K562 (cell line): Measurements from ENCODE around the gene IGSF21. TPM values are rescaled to one million over a fixed set of nuclear protein-coding genes. Genes with fewer than 3 reads are reported as not detected.

Source experiments
- ERF ChIP-seq: fragments of 450-650 bp; formaldehyde crosslinking; IDR thresholded peaks from 2 replicates; pipeline ENCODE4 v1.4.0; 2020; ENCODE audit warnings: mild to moderate bottlenecking, mixed read lengths
- ETV1 ChIP-seq: fragments of 450-650 bp; conservative IDR thresholded peaks from 2 replicates; pipeline ENCODE4 v1.6.1; 2016; ENCODE audit warnings: missing genetic modification characterization, control low read depth, low read depth, missing compliant biosample characterization
- EZH2 ChIP-seq: IDR thresholded peaks from 2 replicates; pipeline ENCODE4 v1.6.1; 2012; ENCODE audit warnings: low read depth, mild to moderate bottlenecking, inconsistent platforms, low read length, borderline replicate concordance
- FOXM1 ChIP-seq, 2 experiments: fragments of 450-650 bp in 1 of 2; sonication (generic) in 1 of 2; formaldehyde crosslinking in 1 of 2; IDR thresholded peaks; 2 replicates each; pipeline versions ENCODE4 v1.6.1 to v1.9.0; 2017 to 2022; ENCODE audit warnings: low read depth in 2 of 2, mild to moderate bottlenecking in 2 of 2, missing genetic modification reagents in 1 of 2, moderate library complexity in 1 of 2
- HDAC8 ChIP-seq: fragments of 450-650 bp; IDR thresholded peaks from 2 replicates; pipeline ENCODE4 v1.6.1; 2016; ENCODE audit warnings: mild to moderate bottlenecking, missing genetic modification characterization, moderate library complexity, missing compliant biosample characterization
- HES1 ChIP-seq: fragments of 450-650 bp; IDR thresholded peaks from 2 replicates; pipeline ENCODE4 v1.6.1; 2016; ENCODE audit warnings: low read depth, mild to moderate bottlenecking, moderate library complexity
- KAT7 ChIP-seq: sonication (generic); formaldehyde crosslinking; IDR thresholded peaks from 2 replicates; pipeline ENCODE4 v1.8.0; 2022; ENCODE audit warnings: missing genetic modification reagents, mild to moderate bottlenecking, borderline replicate concordance
- MEF2D ChIP-seq: conservative IDR thresholded peaks from 2 replicates; pipeline ENCODE4 v1.6.1; 2016; ENCODE audit warnings: low read depth, missing genetic modification characterization, missing compliant biosample characterization
- NR2C1 ChIP-seq, 2 experiments: fragments of 450-650 bp; IDR thresholded peaks; 2 replicates each; pipeline ENCODE4 v1.6.1; 2017; ENCODE audit warnings: mild to moderate bottlenecking in 2 of 2, antibody characterized with exemption in 1 of 2, inconsistent platforms in 1 of 2, missing compliant biosample characterization in 1 of 2, missing genetic modification characterization in 1 of 2
- OTX1 ChIP-seq: fragments of 450-650 bp; formaldehyde crosslinking; IDR thresholded peaks from 2 replicates; pipeline ENCODE4 v1.4.0; 2022; ENCODE audit warnings: mild to moderate bottlenecking
- PBX2 ChIP-seq, 2 experiments: IDR thresholded peaks in 1 of 2; conservative IDR thresholded peaks in 1 of 2; 2 replicates each; pipeline ENCODE4 v1.6.1; 2016; ENCODE audit warnings: low read depth in 2 of 2, mild to moderate bottlenecking in 1 of 2, missing compliant biosample characterization in 1 of 2, missing genetic modification characterization in 1 of 2, moderate library complexity in 1 of 2
- POLR2H ChIP-seq: IDR thresholded peaks from 2 replicates; pipeline ENCODE4 v1.6.1; 2016; ENCODE audit warnings: missing genetic modification characterization, low read depth, mild to moderate bottlenecking, control low read depth, missing compliant biosample characterization, moderate library complexity
- SMAD4 ChIP-seq: fragments of 250-450 bp; sonication (Bioruptor Pico); conservative IDR thresholded peaks from 2 replicates; pipeline ENCODE4 v1.8.0; 2021; ENCODE audit warnings: inconsistent platforms, mild to moderate bottlenecking, moderate library complexity
- SREBF1 ChIP-seq: fragments of 150-350 bp; IDR thresholded peaks from 2 replicates; pipeline ENCODE4 v1.6.1; 2014; ENCODE audit warnings: antibody characterized with exemption, low read depth, low read length, borderline replicate concordance
- STAT5A ChIP-seq: IDR thresholded peaks from 2 replicates; pipeline ENCODE4 v1.6.1; 2012; ENCODE audit warnings: low read length, inconsistent platforms, borderline replicate concordance
- TEAD2 ChIP-seq: fragments of 450-650 bp; IDR thresholded peaks from 2 replicates; pipeline ENCODE4 v1.6.1; 2016; ENCODE audit warnings: missing genetic modification characterization, control low read depth, missing compliant biosample characterization
- YBX1 ChIP-seq: fragments of 450-650 bp; IDR thresholded peaks from 2 replicates; pipeline ENCODE4 v1.7.1; 2016; ENCODE audit warnings: mild to moderate bottlenecking
- ZNF324 ChIP-seq: fragments of 250-450 bp; sonication (Bioruptor Pico); IDR thresholded peaks from 2 replicates; pipeline ENCODE4 v1.4.0; 2020; ENCODE audit warnings: mild to moderate bottlenecking
- ZNF436 ChIP-seq: fragments of 250-450, 450-650 bp; sonication (Bioruptor Pico); formaldehyde crosslinking; IDR thresholded peaks from 2 replicates; pipeline ENCODE4 v1.7.0; 2020; ENCODE audit warnings: mild to moderate bottlenecking
- ZNF717 ChIP-seq: fragments of 250-450 bp; sonication (Bioruptor Pico); IDR thresholded peaks from 2 replicates; pipeline ENCODE4 v1.5.0; 2021
- ZNF75A ChIP-seq: fragments of 450-650 bp; formaldehyde crosslinking; IDR thresholded peaks from 2 replicates; pipeline ENCODE4 v1.4.0; 2020; ENCODE audit warnings: mild to moderate bottlenecking
- polyA plus RNA-seq, 8 experiments: library from polyadenylated mRNA; depleted of rRNA in 4 of 8; stranded (reverse) in 5 of 8; unstranded in 3 of 8; fragments of >200 nt; fragmentation: Nextera tagmentation in 2 of 8; fragmentation: Illumina TruSeq in 1 of 8; extraction: Ambion mirVana in 2 of 8; extraction: Trizol in 1 of 8; gene quantifications; 2 replicates each; pipeline versions ENCODE4 v1.2.1 to v1.2.3, GENCODE V29; 2011 to 2014; ENCODE audit warnings: inconsistent platforms in 1 of 8, missing spikeins in 1 of 8
- total RNA-seq, 7 experiments: library from RNA; depleted of rRNA in 6 of 7; stranded (reverse); fragments of >200 nt in 6 of 7; fragmentation: Illumina TruSeq in 2 of 7; extraction: Trizol in 2 of 7; gene quantifications; 2 replicates each; pipeline versions ENCODE4 v1.2.1 to v1.2.3, GENCODE V29; 2011 to 2021; ENCODE audit warnings: low replicate concordance in 1 of 7
- TF ChIP-seq, protein P1 (sequence below): fragments of 250-450 bp; sonication (Bioruptor Pico); IDR thresholded peaks from 2 replicates; pipeline ENCODE4 v1.6.1; 2021; ENCODE audit warnings: mild to moderate bottlenecking

IGSF21 gene
- total and polyA plus RNA-seq, 9 of the 15 experiments (the other 6 are each of a cell fraction or from before 2014, with no cell fraction given), result not detected

- TF ChIP-seq FOXM1 (IDR thresholded peaks at IDR 0.05; ENCODE audit: low read depth) (no peak), FOXM1 (CRISPR knock-in tag; IDR thresholded peaks at IDR 0.05; ENCODE audit: low read depth) (no peak), POLR2H (peak; percentile 95), EZH2 (no peak), ZNF436 (CRISPR knock-in tag) (0 out of 2 replicates have a peak, but pooled peaks have one; percentile 53), KAT7 (CRISPR knock-in tag) (no peak), YBX1 (no peak), ETV1 (tag) (peak; percentile 69), PBX2 (CRISPR knock-in tag; IDR thresholded peaks at IDR 0.05; ENCODE audit: low read depth) (no peak), PBX2 (tag; conservative IDR thresholded peaks at IDR 0.05; ENCODE audit: low read depth) (peak; percentile 80), HDAC8 (tag) (peak; percentile 100), STAT5A (peak; percentile 76), NR2C1 (IDR thresholded peaks at IDR 0.05) (no peak), NR2C1 (tag; IDR thresholded peaks at IDR 0.05) (peak; percentile 96), ZNF75A (CRISPR knock-in tag) (peak; percentile 98), HES1 (no peak), SREBF1 (no peak), ZNF324 (CRISPR knock-in tag) (peak; percentile 98), MEF2D (tag) (peak; percentile 100), OTX1 (peak; percentile 100), ZNF717 (CRISPR knock-in tag) (peak; percentile 81; the same call in 1 of the 2 replicates), TEAD2 (tag) (peak; percentile 94), SMAD4 (CRISPR knock-in tag) (peak; percentile 100), ERF (CRISPR knock-in tag) (peak; percentile 100)
- TF ChIP-seq, protein P1, sequence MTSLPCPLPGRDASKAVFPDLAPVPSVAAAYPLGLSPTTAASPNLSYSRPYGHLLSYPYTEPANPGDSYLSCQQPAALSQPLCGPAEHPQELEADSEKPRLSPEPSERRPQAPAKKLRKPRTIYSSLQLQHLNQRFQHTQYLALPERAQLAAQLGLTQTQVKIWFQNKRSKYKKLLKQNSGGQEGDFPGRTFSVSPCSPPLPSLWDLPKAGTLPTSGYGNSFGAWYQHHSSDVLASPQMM (CRISPR knock-in tag), result peak; percentile 86; the same call in 1 of the 2 replicates
Observed at GRCh38 chr1:18422076-18422777, 314.6 kb downstream of the IGSF21 start (continued).
